Fibroblast of lung (primary cell): ENCODE measurements around the gene CRYBG1.

Experiments used
- CTCF ChIP-seq, 2 donors: IDR thresholded peaks in 1 of 2; conservative IDR thresholded peaks in 1 of 2; 1 replicate in 1 of 2; 2 replicates in 1 of 2; pipeline ENCODE4 v1.5.1; 2011 to 2012; ENCODE audit warnings: low read length in 2 of 2, control low read depth in 1 of 2, inconsistent platforms in 1 of 2, low read depth in 1 of 2, mild to moderate bottlenecking in 1 of 2
- EZH2 ChIP-seq: IDR thresholded peaks from 2 replicates; pipeline ENCODE4 v1.5.1; 2012; ENCODE audit warnings: low read length, control low read depth, mild to moderate bottlenecking; ENCODE audit errors: missing control alignments

DNA sequence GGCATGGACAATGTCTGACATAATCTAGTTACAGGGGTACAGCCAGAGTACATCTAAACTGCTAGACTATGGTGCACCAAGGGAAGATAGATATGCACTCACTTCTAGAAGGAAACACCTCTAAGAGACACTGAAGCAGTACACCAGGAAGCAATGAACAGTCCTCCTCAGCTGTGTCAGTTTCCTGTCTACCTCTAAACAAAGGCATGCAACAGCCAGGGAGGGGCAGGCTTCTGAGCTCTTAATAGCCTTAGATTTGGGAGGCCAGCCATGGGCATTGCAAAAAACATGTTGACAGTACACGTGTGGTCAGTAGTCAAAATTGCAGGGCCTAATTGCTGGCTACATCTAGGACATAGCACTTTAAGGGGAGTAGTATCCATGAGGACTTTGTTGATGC lies 21.4 kb downstream of the CRYBG1 start:
- TF ChIP-seq CTCF (conservative IDR thresholded peaks at IDR 0.05 in 1 of 2, IDR thresholded peaks at IDR 0.05 in 1 of 2; ENCODE audit: low read depth in 1 of 2, low read length in 2 of 2) (no peak), EZH2 (no peak)
